Body of pancreas (tissue), 4 donors: ENCODE measurements around the gene TTPAL.

Experiments used
- CTCF ChIP-seq, 7 experiments: fragments of 450-650 bp in 4 of 7; fragments of 200-600 bp in 3 of 7; sonication (generic) in 3 of 7; IDR thresholded peaks; one replicate each; pipeline ENCODE4 v1.5.1; 2016 to 2019; ENCODE audit warnings: antibody characterized with exemption in 7 of 7
- POLR2A ChIP-seq, 3 donors: fragments of 450-650 bp; IDR thresholded peaks; one replicate each; pipeline ENCODE4 v1.6.1; 2016; ENCODE audit warnings: antibody characterized with exemption in 3 of 3, mild to moderate bottlenecking in 2 of 3

DNA sequence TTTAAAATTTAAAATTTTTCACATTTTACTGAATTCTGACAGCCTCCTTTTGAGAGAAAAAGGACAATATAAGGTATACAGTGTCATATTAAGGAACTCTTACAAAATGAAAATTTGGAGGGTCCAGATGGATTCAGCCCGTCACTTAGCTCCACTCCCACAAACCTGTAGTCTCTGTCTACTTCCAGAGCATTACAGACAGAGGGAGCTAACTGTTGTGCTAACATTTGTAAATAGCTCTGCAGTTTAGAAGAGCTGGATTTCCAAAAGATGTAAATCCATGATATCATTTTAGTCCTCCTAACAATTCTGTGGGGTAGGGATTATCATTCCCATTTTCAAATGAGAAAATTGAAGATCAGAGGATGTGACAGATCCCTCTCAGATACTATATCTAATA is 62.3 kb downstream of the TTPAL start:
- TF ChIP-seq CTCF (IDR thresholded peaks at IDR 0.05) (no peak), POLR2A (IDR thresholded peaks at IDR 0.05) (no peak)
